Measurements from ENCODE around the gene DCDC2B.
"Not testable (repeated sequence)": the region's sequence is repeated elsewhere in the genome, so short reads cannot be mapped to it uniquely, and the experiment has no call there.

Gene DCDC2B

DNA sequence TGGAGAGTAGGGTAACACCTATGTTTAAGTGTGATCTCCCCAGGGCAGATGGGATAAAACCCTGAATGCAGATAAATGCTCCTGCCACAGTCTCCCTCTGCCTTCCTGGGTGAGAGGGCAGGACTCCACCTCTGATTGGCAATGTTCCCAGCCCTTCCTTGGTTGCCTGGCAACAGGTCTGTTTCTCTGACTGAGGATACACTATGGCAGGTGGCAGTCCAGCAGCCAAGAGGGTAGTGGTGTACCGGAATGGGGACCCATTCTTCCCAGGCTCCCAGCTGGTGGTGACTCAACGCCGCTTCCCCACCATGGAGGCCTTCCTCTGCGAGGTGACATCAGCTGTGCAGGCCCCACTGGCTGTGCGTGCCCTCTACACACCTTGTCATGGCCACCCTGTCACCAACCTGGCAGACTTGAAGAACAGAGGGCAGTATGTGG, at the start of gene DCDC2B:
DCDC2B (plus strand) TSS at position 199 of the 438 bp plus-strand sequence; CDS start at position 204, 5 bp downstream.
- in situ Hi-C loops (cut with HindIII; ENCODE audit: low sequenced_read_pairs) = loop anchor here (10.0 kb wide), 1 partner anchor 166 kb away; no protein-coding TSS in a partner anchor
- no peak within 1 kb of the TSS for H3K4me3 ChIP-seq (ENCODE audit: low read depth, low read length)
- no peak for DNase-seq (ENCODE audit: low read depth)
- TF ChIP-seq, protein P1, sequence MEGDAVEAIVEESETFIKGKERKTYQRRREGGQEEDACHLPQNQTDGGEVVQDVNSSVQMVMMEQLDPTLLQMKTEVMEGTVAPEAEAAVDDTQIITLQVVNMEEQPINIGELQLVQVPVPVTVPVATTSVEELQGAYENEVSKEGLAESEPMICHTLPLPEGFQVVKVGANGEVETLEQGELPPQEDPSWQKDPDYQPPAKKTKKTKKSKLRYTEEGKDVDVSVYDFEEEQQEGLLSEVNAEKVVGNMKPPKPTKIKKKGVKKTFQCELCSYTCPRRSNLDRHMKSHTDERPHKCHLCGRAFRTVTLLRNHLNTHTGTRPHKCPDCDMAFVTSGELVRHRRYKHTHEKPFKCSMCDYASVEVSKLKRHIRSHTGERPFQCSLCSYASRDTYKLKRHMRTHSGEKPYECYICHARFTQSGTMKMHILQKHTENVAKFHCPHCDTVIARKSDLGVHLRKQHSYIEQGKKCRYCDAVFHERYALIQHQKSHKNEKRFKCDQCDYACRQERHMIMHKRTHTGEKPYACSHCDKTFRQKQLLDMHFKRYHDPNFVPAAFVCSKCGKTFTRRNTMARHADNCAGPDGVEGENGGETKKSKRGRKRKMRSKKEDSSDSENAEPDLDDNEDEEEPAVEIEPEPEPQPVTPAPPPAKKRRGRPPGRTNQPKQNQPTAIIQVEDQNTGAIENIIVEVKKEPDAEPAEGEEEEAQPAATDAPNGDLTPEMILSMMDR (IDR thresholded peaks at IDR 0.05; ENCODE audit: low read depth, low read length, missing control alignments) = no peak

DNA sequence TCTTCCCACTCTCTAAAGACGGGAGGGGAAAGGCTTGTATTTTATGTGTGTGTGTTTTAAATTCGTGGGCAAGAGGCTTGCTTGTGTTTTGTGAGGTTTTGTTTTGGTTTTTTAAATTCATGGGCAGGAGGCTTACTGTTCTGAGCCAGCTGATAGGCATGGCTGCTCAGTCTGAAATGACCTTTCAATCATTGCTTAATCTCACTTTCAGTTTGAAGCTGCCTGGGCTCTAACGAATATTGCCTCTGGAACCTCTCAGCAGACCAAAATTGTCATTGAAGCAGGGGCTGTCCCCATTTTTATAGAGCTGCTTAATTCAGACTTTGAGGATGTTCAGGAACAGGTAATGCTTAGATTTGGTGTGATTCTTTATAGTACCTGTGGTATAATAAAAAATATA, 49.7 kb upstream of the DCDC2B start:
- TF ChIP-seq, protein P1 (IDR thresholded peaks at IDR 0.05; ENCODE audit: low read depth, low read length, missing control alignments) = no peak
- H3K4me3 ChIP-seq (ENCODE audit: low read depth, low read length) = no peak overlapping the region
- in situ Hi-C loops (cut with HindIII; ENCODE audit: low sequenced_read_pairs) = no loop called here
- DNase-seq (ENCODE audit: low read depth) = no peak

DNA sequence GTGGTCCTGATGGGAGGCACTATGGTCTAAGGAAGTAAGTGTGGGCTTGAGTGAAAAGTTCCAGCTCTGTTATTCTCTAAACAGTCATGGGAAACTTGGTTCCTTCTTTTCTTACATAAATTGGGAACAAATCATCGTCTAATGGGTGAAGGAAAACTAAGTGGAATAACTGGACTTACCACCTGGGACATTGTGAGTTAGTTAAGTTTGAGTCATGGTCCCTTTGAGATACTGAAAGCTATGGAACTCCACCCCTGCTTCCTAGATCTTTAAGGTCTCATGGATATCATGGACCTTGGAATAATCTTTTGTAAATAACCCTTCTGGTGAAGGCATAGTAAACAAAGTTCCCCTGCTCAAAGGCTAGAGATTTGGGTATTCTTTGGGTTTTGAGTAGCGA, 45.5 kb upstream of the DCDC2B start:
- TF ChIP-seq, protein P1 (IDR thresholded peaks at IDR 0.05; ENCODE audit: low read depth, low read length, missing control alignments) = no peak
- DNase-seq (ENCODE audit: low read depth) = no peak
- in situ Hi-C loops (cut with HindIII; ENCODE audit: low sequenced_read_pairs) = no loop called here
- no peak overlapping the region for H3K4me3 ChIP-seq (ENCODE audit: low read depth, low read length)

DNA sequence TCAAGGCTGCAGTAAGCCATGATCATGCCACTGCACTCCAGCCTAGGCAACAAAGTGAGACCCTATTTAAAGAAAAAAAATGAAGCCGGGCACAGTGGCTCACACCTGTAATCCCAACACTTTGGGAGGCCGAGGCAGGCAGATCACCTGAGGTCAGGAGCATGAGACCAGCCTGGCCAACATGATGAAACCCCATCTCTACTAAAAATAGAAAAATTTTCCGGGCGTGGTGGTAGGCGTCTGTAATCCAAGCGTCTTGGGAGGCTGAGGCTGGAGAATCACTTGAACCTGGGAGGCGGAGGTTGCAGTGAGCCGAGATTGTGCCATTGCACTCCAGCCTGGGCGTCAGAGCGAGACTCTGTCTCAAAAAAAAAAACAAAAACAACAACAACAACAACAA, 43.3 kb upstream of the DCDC2B start:
- DNase-seq (ENCODE audit: low read depth); in situ Hi-C loops (cut with HindIII; ENCODE audit: low sequenced_read_pairs); H3K4me3 ChIP-seq (ENCODE audit: low read depth, low read length): not testable (repeated sequence)

DNA sequence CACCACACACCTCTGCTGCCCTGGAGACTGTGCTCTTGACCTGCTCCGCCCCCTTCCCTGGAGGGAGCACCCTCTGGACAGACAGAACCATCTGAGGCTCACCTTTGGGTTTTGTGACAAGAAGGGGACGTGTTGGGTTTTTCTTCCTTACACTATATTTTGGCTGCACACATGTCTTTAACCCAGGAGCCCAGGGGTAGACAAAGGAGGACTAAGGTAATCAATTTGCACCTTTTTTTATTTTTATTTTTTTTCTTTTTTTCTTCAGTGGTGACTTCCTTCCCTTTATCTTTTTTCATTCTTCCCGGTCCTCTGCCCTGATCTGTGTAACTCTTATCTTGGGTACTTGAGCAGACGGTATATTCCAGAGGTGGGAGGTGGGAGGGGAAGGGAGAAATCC, 37.9 kb upstream of the DCDC2B start:
- H3K4me3 ChIP-seq (ENCODE audit: low read depth, low read length) = no peak overlapping the region
- TF ChIP-seq, protein P1 (IDR thresholded peaks at IDR 0.05; ENCODE audit: low read depth, low read length, missing control alignments) = no peak
- in situ Hi-C loops (cut with HindIII; ENCODE audit: low sequenced_read_pairs) = no loop called here
- no peak for DNase-seq (ENCODE audit: low read depth)

DNA sequence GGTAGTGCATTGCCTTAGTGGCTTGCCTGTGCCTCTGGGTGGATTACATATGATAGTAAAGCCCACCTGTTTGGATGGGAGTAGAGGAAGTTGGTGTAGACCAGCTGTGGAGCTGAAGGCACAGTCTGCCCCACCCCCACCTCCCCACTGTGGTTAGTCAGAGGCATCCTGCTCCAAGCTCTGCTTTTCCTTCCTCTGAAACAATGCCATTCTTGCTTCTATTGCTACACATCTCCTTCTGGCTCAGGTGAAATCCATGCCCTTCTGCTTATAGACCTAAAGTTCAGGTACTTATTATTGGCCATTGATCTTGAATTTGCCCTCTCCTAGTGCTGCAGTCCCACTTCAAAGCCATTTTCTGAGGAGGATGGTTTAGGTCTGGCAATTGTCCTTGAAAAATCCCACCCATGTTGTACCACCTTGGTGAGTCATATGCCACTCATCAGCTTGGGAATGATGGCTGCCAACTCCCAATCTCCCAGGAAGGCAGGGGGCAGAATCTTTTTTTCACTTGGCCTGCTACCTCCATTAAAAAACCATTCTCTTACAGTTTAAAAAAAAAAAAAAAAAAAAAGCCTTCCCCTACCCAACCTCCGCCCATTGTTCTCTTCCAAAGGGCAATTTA, 36.2 kb upstream of the DCDC2B start:
- TF ChIP-seq, protein P1 (IDR thresholded peaks at IDR 0.05; ENCODE audit: low read depth, low read length, missing control alignments) = no peak
- H3K4me3 ChIP-seq (ENCODE audit: low read depth, low read length) = no peak overlapping the region
- no peak for DNase-seq (ENCODE audit: low read depth)
- in situ Hi-C loops (cut with HindIII; ENCODE audit: low sequenced_read_pairs) = no loop called here

DNA sequence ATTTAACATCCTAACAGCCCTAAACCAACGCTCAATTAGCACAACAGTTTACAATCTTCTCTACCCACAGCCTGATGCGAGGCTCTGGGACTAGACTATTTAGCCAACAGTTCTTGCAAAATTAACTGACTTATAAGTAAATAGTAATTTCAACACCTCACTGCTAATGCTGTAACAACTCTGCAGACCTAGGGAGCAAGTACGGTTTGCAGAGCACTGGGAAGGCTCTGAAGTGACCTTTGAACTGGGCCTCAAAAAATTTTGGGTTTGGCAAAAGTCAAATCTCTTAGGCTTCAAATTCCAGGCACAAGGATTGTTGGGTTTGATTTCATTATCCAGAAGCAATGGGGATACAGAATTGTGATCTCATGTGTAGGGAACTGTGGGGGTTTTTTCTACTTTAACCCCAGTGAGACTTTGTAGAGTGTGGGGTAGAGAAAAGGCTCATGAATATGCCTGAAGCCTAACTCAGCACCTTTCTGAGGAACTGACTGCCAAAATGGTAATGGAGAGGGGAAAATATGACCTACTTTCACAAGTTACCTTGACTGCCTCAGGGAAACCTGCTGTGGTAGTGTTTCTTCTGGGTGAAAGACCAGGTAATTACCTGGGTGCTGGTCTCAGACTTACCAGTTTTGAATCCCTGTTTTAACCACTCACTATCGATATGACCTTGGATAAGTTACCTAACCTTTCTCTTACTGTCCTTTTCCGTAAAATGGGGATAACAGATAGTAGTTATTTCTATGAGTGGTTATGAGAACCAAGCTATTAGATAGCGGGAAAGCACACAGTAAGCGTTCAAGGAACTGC, 30.3 kb upstream of the DCDC2B start:
- H3K4me3 ChIP-seq (ENCODE audit: low read depth, low read length) = no peak overlapping the region
- no peak for DNase-seq (ENCODE audit: low read depth)
- TF ChIP-seq, protein P1 (IDR thresholded peaks at IDR 0.05; ENCODE audit: low read depth, low read length, missing control alignments) = no peak
- in situ Hi-C loops (cut with HindIII; ENCODE audit: low sequenced_read_pairs) = no loop called here

Measured in astrocyte of the cerebellum (primary cell).